ENCODE data around the gene TEKT2. TPM values are rescaled to one million over a fixed set of nuclear protein-coding genes. Genes with fewer than 3 reads are reported as not detected.

Gene TEKT2
- total RNA-seq, 1 donor from 2014 or later: 3.2 TPM

DNA sequence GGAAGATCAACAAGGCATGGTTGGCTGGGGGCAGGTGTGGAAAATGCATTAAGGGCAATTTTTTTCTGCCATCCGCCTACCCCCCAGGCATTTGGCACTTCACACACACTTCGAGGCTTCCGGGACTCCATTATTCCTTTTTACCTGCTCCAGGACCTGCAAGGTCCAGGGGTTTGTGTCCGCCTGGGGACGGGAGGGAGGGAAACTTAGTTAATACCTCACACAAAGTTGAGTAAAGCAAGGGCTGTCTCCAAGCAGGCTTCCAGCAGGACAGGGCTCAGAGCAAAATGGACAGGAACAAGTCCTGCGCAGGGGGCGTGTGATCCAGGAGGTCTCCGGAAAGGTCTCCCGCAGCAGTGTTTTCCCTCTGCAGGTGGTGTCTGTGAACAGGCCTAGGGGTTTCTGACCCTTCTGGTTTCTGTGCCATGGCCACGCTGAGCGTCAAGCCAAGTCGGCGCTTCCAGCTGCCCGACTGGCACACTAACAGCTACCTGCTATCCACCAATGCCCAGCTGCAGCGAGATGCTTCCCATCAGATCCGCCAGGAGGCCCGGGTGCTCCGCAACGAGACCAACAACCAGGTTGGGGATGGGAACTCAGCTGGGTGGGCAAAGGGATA lies 712 bp downstream of the TEKT2 start:
- Mint-ChIP-seq H3K27ac (peak overlapping the region; percentile 21), H3K27me3 (ENCODE audit: low read depth) (peaks cover 4% of the 10 kb centered on the region), H3K4me3 (peak overlapping the region; percentile 69), H3K9me3 (no peaks in the 10 kb centered on the region), H3K4me1 (peaks cover 12% of the 10 kb centered on the region), H3K36me3 (no peaks in the 10 kb centered on the region)
- TF ChIP-seq, protein P1, sequence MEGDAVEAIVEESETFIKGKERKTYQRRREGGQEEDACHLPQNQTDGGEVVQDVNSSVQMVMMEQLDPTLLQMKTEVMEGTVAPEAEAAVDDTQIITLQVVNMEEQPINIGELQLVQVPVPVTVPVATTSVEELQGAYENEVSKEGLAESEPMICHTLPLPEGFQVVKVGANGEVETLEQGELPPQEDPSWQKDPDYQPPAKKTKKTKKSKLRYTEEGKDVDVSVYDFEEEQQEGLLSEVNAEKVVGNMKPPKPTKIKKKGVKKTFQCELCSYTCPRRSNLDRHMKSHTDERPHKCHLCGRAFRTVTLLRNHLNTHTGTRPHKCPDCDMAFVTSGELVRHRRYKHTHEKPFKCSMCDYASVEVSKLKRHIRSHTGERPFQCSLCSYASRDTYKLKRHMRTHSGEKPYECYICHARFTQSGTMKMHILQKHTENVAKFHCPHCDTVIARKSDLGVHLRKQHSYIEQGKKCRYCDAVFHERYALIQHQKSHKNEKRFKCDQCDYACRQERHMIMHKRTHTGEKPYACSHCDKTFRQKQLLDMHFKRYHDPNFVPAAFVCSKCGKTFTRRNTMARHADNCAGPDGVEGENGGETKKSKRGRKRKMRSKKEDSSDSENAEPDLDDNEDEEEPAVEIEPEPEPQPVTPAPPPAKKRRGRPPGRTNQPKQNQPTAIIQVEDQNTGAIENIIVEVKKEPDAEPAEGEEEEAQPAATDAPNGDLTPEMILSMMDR (IDR thresholded peaks at IDR 0.05; ENCODE audit: unreplicated experiment): no peak
- no peak for DNase-seq (ENCODE audit: low spot score in 2 of 2, unreplicated experiment in 2 of 2)

DNA sequence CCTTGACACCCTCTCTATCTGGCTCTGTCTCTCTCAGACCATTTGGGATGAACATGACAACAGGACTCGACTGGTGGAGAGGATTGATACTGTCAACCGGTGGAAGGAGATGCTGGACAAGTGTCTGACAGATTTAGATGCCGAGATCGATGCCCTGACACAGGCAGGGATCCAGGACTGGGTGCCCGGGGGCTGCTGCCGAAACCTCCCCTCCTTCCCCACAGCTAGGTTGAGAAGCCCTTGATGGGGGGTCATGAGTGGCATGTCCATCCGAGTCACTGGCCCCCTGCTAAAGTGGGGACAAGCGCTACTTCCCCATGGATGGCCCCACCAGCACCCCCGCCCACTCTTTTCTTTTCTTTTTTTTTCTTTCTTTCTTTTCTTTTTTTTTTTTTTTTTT lies 1.2 kb downstream of the TEKT2 start:
- Mint-ChIP-seq H3K27me3 (ENCODE audit: low read depth) (peaks cover 4% of the 10 kb centered on the region), H3K4me3 (peak overlapping the region; percentile 24), H3K9me3 (no peaks in the 10 kb centered on the region), H3K36me3 (no peaks in the 10 kb centered on the region), H3K4me1 (peaks cover 17% of the 10 kb centered on the region), H3K27ac (no peak overlapping the region)
- TF ChIP-seq, protein P1 (IDR thresholded peaks at IDR 0.05; ENCODE audit: unreplicated experiment): no peak
- no peak for DNase-seq (ENCODE audit: low spot score in 2 of 2, unreplicated experiment in 2 of 2)

DNA sequence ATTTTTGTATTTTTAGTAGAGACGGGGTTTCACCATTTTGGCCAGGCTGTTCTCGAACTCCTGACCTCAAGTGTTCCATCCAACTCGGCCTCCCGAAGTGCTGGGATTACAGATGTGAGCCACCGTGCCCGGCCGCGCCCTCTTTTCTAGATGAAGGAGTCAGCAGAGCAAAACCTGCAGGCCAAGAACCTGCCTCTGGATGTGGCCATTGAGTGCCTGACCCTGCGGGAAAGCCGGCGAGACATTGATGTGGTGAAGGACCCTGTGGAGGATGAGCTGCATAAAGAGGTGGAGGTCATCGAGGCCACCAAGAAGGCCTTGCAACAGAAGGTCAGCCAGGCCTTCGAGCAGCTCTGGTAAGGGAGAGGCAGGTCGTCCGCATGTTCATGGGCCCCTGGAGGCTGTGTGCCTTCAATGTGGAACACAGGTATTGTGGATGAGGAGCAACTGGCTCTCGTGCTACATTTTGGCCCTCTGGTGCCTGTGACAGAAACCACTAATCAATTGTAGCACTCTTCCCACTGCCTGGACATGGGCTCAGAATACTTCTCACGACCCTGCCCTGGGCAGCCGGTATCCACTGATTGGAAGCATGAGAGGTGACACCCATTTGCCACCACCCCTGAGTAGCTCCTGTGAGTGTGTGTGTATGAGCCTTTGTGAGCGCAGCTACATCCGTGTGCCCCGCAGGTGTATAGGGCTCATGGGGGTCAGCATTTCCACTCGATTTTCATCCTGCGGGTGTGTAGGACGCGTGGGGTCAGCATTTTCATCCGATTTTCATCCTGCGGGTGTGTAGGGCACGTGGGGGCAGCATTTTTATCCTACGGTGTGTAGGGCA lies 2.0 kb downstream of the TEKT2 start:
- peak overlapping the region; percentile 20 for H3K4me3 Mint-ChIP-seq
- no peak overlapping the region for H3K27ac Mint-ChIP-seq
- peaks cover 4% of the 10 kb centered on the region for H3K27me3 Mint-ChIP-seq (ENCODE audit: low read depth)
- H3K9me3 Mint-ChIP-seq: no peaks in the 10 kb centered on the region
- H3K36me3 Mint-ChIP-seq: no peaks in the 10 kb centered on the region
- TF ChIP-seq, protein P1 (IDR thresholded peaks at IDR 0.05; ENCODE audit: unreplicated experiment): no peak
- no peak for DNase-seq (ENCODE audit: low spot score in 2 of 2, unreplicated experiment in 2 of 2)
- peaks cover 18% of the 10 kb centered on the region for H3K4me1 Mint-ChIP-seq

DNA sequence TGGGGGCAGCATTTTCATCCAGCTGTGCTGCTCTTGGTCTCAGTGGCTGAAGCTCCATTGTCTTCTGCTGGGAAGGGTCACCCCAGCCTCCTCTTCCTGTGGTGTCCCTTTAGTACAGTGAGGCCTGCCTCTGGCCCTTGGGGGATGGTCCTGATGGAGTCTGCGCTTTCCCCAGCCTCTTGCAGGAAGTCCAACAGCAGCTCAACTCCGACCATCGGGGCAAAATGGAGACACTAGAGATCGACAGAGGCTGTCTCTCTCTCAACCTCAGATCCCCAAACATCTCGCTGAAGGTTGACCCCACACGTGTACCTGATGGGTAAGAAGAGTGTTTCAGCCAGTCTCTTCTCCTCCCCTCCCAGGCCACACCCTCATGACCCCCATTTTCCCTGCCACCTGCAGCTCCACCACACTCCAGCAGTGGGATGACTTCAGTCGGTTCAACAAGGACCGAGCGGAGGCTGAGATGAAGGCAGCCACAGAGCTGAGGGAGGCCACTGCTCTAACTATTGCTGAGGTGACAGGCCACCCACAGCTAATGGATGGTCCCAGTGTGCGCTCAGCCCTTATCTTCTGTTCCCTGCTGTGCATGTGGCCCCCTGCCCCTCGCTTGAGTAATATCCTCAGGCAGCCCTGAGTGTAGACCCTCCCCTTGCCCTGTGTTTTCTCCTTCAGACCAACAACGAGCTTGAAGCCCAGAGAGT lies 2.8 kb downstream of the TEKT2 start:
- no peak overlapping the region for H3K27ac Mint-ChIP-seq
- peak overlapping the region; percentile 46 for H3K4me3 Mint-ChIP-seq
- DNase-seq (ENCODE audit: low spot score in 2 of 2, unreplicated experiment in 2 of 2): no peak
- peaks cover 20% of the 10 kb centered on the region for H3K4me1 Mint-ChIP-seq
- no peaks in the 10 kb centered on the region for H3K9me3 Mint-ChIP-seq
- peaks cover 2% of the 10 kb centered on the region for H3K36me3 Mint-ChIP-seq
- peaks cover 4% of the 10 kb centered on the region for H3K27me3 Mint-ChIP-seq (ENCODE audit: low read depth)
- TF ChIP-seq, protein P1 (IDR thresholded peaks at IDR 0.05; ENCODE audit: unreplicated experiment): no peak

DNA sequence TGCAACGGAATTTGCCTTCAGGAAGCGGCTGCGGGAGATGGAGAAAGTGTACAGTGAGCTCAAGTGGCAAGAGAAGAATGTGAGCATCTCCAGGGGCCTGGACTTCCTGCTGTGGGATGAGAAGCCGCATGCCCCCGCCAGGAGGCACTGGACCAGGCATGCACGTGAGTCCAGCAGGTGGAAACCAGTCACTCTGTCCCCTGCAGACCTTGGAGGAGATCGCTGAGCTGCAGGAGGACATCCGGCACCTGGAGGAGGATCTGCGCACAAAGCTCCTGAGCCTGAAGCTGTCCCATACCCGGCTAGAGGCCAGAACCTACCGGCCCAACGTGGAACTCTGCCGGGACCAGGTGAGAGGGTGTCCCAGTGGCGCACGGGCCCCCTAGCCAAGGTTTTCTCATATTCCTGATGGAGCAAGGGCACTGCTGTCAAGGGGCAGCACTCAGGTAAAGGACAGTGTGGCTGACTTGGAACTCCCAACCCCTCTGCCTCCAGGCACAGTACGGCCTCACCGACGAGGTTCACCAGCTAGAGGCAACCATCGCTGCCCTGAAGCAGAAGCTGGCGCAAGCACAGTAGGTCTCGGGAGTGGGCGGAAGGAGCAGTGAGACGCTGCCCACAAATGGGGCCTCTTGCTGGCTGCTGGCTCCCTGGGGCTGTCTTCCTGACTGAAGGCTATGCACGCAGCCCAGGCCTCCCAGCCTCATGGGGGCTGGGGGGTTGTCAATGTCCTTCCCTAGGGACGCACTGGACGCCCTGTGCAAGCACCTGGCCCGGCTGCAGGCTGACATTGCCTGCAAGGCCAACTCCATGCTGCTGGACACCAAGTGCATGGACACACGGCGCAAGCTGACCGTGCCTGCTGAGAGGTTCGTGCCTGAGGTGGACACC lies 3.6 kb downstream of the TEKT2 start:
- Mint-ChIP-seq H3K27me3 (ENCODE audit: low read depth) (no peaks in the 10 kb centered on the region), H3K4me1 (peaks cover 20% of the 10 kb centered on the region), H3K9me3 (no peaks in the 10 kb centered on the region), H3K4me3 (peak overlapping the region; percentile 81), H3K36me3 (peaks cover 2% of the 10 kb centered on the region), H3K27ac (no peak overlapping the region)
- DNase-seq (ENCODE audit: low spot score in 2 of 2, unreplicated experiment in 2 of 2): no peak
- TF ChIP-seq, protein P1 (IDR thresholded peaks at IDR 0.05; ENCODE audit: unreplicated experiment): no peak
